Measurements from ENCODE around the gene SEC14L6. TPM values are rescaled to one million over a fixed set of nuclear protein-coding genes. Genes with fewer than 3 reads are reported as not detected.

The SEC14L6 gene
- total and polyA plus RNA-seq, 9 of the 15 experiments (the other 6 are each of a cell fraction or from before 2014, with no cell fraction given): 0.29 to 6.1 (median 1.9) TPM

GRCh38 chr22:30557243-30557642 lies 10.7 kb upstream of the SEC14L6 start (continued):
- no peak for TF ChIP-seq RBM34 (IDR thresholded peaks at IDR 0.05; ENCODE audit: borderline replicate concordance, insufficient read depth, low read length)
- no peak for TF ChIP-seq ELF1 (tag; IDR thresholded peaks at IDR 0.05)
- no peak for TF ChIP-seq NR1H2 (CRISPR knock-in tag; IDR thresholded peaks at IDR 0.05)

- FAIRE-seq (no peak), ATAC-seq (no peak), DNase-seq (ENCODE audit: extremely low read depth in 1 of 4, low spot score in 3 of 4) (no peak)
- Histone ChIP-seq H3K79me2 (ENCODE audit: control insufficient read depth, insufficient read depth, low read length) (no peaks in the 10 kb centered on the region), H3K4me3 (no peak overlapping the region), H3K9me1 (ENCODE audit: control insufficient read depth, insufficient read depth, low read length) (no peaks in the 10 kb centered on the region), H3K4me2 (ENCODE audit: insufficient read depth, low read length) (no peak overlapping the region), H3K27ac (ENCODE audit: extremely low read depth, low read depth, low read length) (no peak overlapping the region), H3K9me3 (replicated peaks; ENCODE audit: control insufficient read depth, insufficient read depth, low read depth, low read length) (no peaks in the 10 kb centered on the region), H3K27me3 (ENCODE audit: control insufficient read depth in 2 of 2, insufficient read depth in 2 of 2, low read length in 2 of 2) (no peaks in the 10 kb centered on the region), H4K20me1 (replicated peaks; ENCODE audit: control insufficient read depth, insufficient read depth, low read length) (no peaks in the 10 kb centered on the region), H3K36me3 (ENCODE audit: control insufficient read depth, insufficient read depth, low read length) (no peaks in the 10 kb centered on the region), H3K9ac (ENCODE audit: insufficient read depth in 1 of 2, low read depth in 2 of 2, low read length in 2 of 2) (no peak overlapping the region), H2AFZ (ENCODE audit: low read depth, low read length) (no peak overlapping the region), H3K4me1 (replicated peaks in 1 of 2; ENCODE audit: control insufficient read depth in 2 of 2, insufficient read depth in 2 of 2, low read length in 2 of 2) (peaks cover 0 to 27% of the 10 kb centered on the region in 2 experiments; a peak in 3 of 5 replicates)
- ChIA-PET POLR2A (interaction anchor here (0.6 kb wide), 1 partner anchor 9 kb away, joined by 3 read pairs; no protein-coding TSS in a partner anchor), CTCF (ENCODE audit: low intra/inter-chr PET ratio) (no interaction called here)
- in situ Hi-C loops (cut with MboI): no loop called here
- no TSS peak for BruUV-seq (replicated peaks)
- intact Hi-C loops (cut with micrococcal nuclease): no loop called here
- WGBS (ENCODE audit: insufficient coverage, low coverage, missing lambda C conversion rate): 36% methylated on average over 6 of the region's 6 CpGs
- TF ChIP-seq SLC30A9 (CRISPR knock-in tag; IDR thresholded peaks at IDR 0.05): no peak
- no peak for TF ChIP-seq RHOXF2B (CRISPR knock-in tag; conservative IDR thresholded peaks at IDR 0.05)
- no peak for TF ChIP-seq JUND (IDR thresholded peaks at IDR 0.05; ENCODE audit: borderline replicate concordance, low read depth, low read length)
- no peak for TF ChIP-seq JUND (tag; IDR thresholded peaks at IDR 0.05; ENCODE audit: borderline replicate concordance, low read depth, low read length)
- TF ChIP-seq USF2 (CRISPR knock-in tag; IDR thresholded peaks at IDR 0.05): no peak
- no peak for TF ChIP-seq BACH1 (tag; IDR thresholded peaks at IDR 0.05)
- no peak for TF ChIP-seq NCOA1 (IDR thresholded peaks at IDR 0.05; ENCODE audit: low read depth)
Observed at GRCh38 chr22:30556388-30556787, 9.8 kb upstream of the SEC14L6 start.
